ENCODE data around the gene DTL. TPM values are rescaled to one million over a fixed set of nuclear protein-coding genes. Genes with fewer than 3 reads are reported as not detected.
"Not testable (repeated sequence)": the region's sequence is repeated elsewhere in the genome, so short reads cannot be mapped to it uniquely, and the experiment has no call there.

The DTL gene
- polyA plus RNA-seq, 1 of the 3 experiments (the other 2 are of a cell fraction): 9.3 TPM

DNA sequence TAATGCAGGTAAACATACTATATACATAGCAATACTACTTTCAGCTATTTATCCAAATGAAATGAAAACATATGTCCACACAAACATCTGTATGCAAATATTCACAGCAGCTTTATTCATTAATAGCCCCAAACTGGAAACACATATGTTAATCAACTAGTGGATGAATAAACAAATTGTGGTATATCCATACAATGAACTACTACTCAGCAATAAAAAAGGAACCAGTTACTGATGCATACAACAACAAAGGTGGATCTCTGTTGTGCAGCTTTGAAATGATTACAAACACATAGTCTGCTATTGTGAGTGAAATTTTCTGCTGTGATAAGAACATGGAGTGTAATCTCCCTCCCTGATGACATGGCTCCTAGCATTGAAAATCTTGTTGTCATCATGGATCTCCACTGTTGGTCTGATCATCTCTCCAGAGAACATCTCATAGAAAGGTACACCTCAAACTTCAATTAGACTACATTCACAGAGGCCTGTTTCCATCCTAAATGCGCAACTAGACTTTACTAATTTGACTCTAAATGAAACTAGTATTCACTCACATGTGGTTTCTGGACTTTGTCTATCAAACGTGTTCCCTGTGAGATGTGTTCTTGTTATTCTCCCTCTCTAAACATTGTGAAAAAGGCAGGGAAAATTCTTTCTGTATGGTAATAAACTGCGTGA lies 10.9 kb upstream of the DTL start:
- H3K79me2 ChIP-seq (ENCODE audit: insufficient read depth): peaks cover 71% of the 10 kb centered on the region
- peaks cover 9 to 16% of the 10 kb centered on the region in 2 experiments for H3K36me3 ChIP-seq (replicated peaks in 1 of 2; ENCODE audit: control insufficient read depth in 1 of 2, insufficient read depth in 2 of 2, low read length in 1 of 2)
- no peak overlapping the region for H2AFZ ChIP-seq (ENCODE audit: low read depth)
- DNase-seq: no peak
- no peaks in the 10 kb centered on the region for H3K9me3 ChIP-seq
- ChIA-PET POLR2A (no interaction called here), CTCF (interaction anchor here (3.0 to 6.4 kb wide), 2 partner anchors 11 to 344 kb away, joined by 6 to 45 read pairs; partner anchors contain the start of genes DTL and INTS7)
- H3F3A ChIP-seq (replicated peaks; ENCODE audit: insufficient read depth): peaks cover 5% of the 10 kb centered on the region
- H3K4me1 ChIP-seq (ENCODE audit: control insufficient read depth in 1 of 2, insufficient read depth in 2 of 2, low read depth in 1 of 2, low read length in 1 of 2): peaks cover 2 to 5% of the 10 kb centered on the region in 2 experiments; a peak in 1 of 4 replicates
- H3K27ac ChIP-seq (ENCODE audit: low read depth in 2 of 2, low read length in 1 of 2): no peak overlapping the region
- no peak overlapping the region for H3K4me2 ChIP-seq
- no peak overlapping the region for H3K9ac ChIP-seq
- TF ChIP-seq FOSL2 (IDR thresholded peaks at IDR 0.05; ENCODE audit: borderline replicate concordance, low read depth) (no peak), JUND (IDR thresholded peaks at IDR 0.05) (no peak), RXRA (IDR thresholded peaks at IDR 0.05; ENCODE audit: borderline replicate concordance, low read depth) (no peak), MAX (IDR thresholded peaks at IDR 0.05; ENCODE audit: low read depth) (no peak), ZBTB33 (IDR thresholded peaks at IDR 0.05; ENCODE audit: borderline replicate concordance, low read depth) (no peak), YY1 (IDR thresholded peaks at IDR 0.05; ENCODE audit: low read depth) (no peak), TCF12 (IDR thresholded peaks at IDR 0.05) (no peak)
- TF ChIP-seq, protein P1, sequence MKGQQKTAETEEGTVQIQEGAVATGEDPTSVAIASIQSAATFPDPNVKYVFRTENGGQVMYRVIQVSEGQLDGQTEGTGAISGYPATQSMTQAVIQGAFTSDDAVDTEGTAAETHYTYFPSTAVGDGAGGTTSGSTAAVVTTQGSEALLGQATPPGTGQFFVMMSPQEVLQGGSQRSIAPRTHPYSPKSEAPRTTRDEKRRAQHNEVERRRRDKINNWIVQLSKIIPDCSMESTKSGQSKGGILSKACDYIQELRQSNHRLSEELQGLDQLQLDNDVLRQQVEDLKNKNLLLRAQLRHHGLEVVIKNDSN (IDR thresholded peaks at IDR 0.05; ENCODE audit: borderline replicate concordance, low read depth): no peak
- no peak overlapping the region for H3K4me3 ChIP-seq (ENCODE audit: low read depth in 2 of 2, low read length in 1 of 2)
- no peaks in the 10 kb centered on the region for H4K20me1 ChIP-seq (ENCODE audit: insufficient read depth)
- no peaks in the 10 kb centered on the region for H3K27me3 ChIP-seq (ENCODE audit: insufficient read depth)
- H3K9me2 ChIP-seq: no peaks in the 10 kb centered on the region
- 97% methylated on average over 3 of the region's 3 CpGs for WGBS (ENCODE audit: low lambda C conversion rate)

- H3F3A ChIP-seq (replicated peaks; ENCODE audit: insufficient read depth): peaks cover 31% of the 10 kb centered on the region
- H3K9me2 ChIP-seq; H3K9ac ChIP-seq; H3K4me2 ChIP-seq; DNase-seq; H3K4me3 ChIP-seq (ENCODE audit: low read depth in 2 of 2, low read length in 1 of 2); H3K9me3 ChIP-seq; H2AFZ ChIP-seq (ENCODE audit: low read depth); H3K36me3 ChIP-seq (replicated peaks in 1 of 2; ENCODE audit: control insufficient read depth in 1 of 2, insufficient read depth in 2 of 2, low read length in 1 of 2); H4K20me1 ChIP-seq (ENCODE audit: insufficient read depth); H3K27me3 ChIP-seq (ENCODE audit: insufficient read depth); POLR2A ChIA-PET; H3K27ac ChIP-seq (ENCODE audit: low read depth in 2 of 2, low read length in 1 of 2): not testable (repeated sequence)
- peaks cover 3 to 23% of the 10 kb centered on the region in 2 experiments; a peak in 3 of 4 replicates for H3K4me1 ChIP-seq (ENCODE audit: control insufficient read depth in 1 of 2, insufficient read depth in 2 of 2, low read depth in 1 of 2, low read length in 1 of 2)
- CTCF ChIA-PET: interaction anchor here (1.9 to 6.4 kb wide), 2 partner anchors 7 to 347 kb away, joined by 5 to 45 read pairs; partner anchors contain the start of genes DTL and INTS7
- peaks cover 91% of the 10 kb centered on the region for H3K79me2 ChIP-seq (ENCODE audit: insufficient read depth)
- WGBS (ENCODE audit: low lambda C conversion rate): 87% methylated on average over 10 of the region's 10 CpGs
Measured at GRCh38 chr1:212027727-212028126, 7.8 kb upstream of the DTL start.

All from SK-N-SH (cell line).